Esophagus muscularis mucosa (tissue), 4 donors: ENCODE results near the gene RHOD. TPM values are rescaled to one million over a fixed set of nuclear protein-coding genes. Genes with fewer than 3 reads are reported as not detected.

Experiments used
- DNase-seq: peaks from one replicate; pipeline ENCODE4 v3.0.0-alpha.2; 2017; ENCODE audit errors: extremely low spot score
- H3K27ac ChIP-seq, 4 donors: fragments of 200-600 bp; sonication (generic); replicated peaks in 1 of 4; 1 replicate in 3 of 4; 2 replicates in 1 of 4; pipeline ENCODE4 v1.5.1; 2016 to 2019; ENCODE audit warnings: mild to moderate bottlenecking in 1 of 4
- H3K27me3 ChIP-seq, 4 donors: fragments of 200-600 bp; sonication (generic); one replicate each; pipeline versions ENCODE4 v1.5.1 to v1.6.0; 2016 to 2019
- H3K36me3 ChIP-seq, 4 donors: fragments of 200-600 bp; sonication (generic); one replicate each; pipeline ENCODE4 v1.5.1; 2016 to 2019
- H3K4me1 ChIP-seq, 4 donors: fragments of 200-600 bp; sonication (generic); one replicate each; pipeline ENCODE4 v1.5.1; 2016 to 2019
- H3K4me3 ChIP-seq, 4 donors: fragments of 200-600 bp; sonication (generic); 1 replicate in 2 of 4; 2 replicates in 2 of 4; pipeline ENCODE4 v1.5.1; 2016 to 2019; ENCODE audit warnings: mild to moderate bottlenecking in 4 of 4, moderate library complexity in 1 of 4
- H3K9me3 ChIP-seq, 4 donors: fragments of 200-600 bp; sonication (generic); 1 replicate in 3 of 4; 2 replicates in 1 of 4; pipeline ENCODE4 v1.5.1; 2016 to 2019
- CTCF ChIP-seq, 3 experiments: fragments of 200-600 bp in 2 of 3; fragments of 450-650 bp in 1 of 3; sonication (generic) in 2 of 3; IDR thresholded peaks; one replicate each; pipeline ENCODE4 v1.5.1; 2017 to 2019; ENCODE audit warnings: antibody characterized with exemption in 3 of 3, mild to moderate bottlenecking in 2 of 3, moderate library complexity in 1 of 3
- EP300 ChIP-seq: sonication (generic); formaldehyde crosslinking; IDR thresholded peaks from one replicate; pipeline ENCODE4 v1.6.1; 2017; ENCODE audit warnings: antibody characterized with exemption
- POLR2A ChIP-seq: fragments of 450-650 bp; IDR thresholded peaks from one replicate; pipeline ENCODE4 v1.6.1; 2017; ENCODE audit warnings: antibody characterized with exemption, moderate library complexity, mild to moderate bottlenecking, low read depth
- POLR2AphosphoS5 ChIP-seq, 2 donors: sonication (generic); formaldehyde crosslinking; IDR thresholded peaks; one replicate each; pipeline ENCODE4 v1.6.1; 2017; ENCODE audit warnings: antibody characterized with exemption in 2 of 2
- WGBS: methylation state at CpG from one replicate; pipeline ENCODE4 v1.1.5; 2018; 5-methylcytosine and 5-hydroxymethylcytosine counted together
- intact Hi-C: fragments of 100-400 bp; cut with DNase I; formaldehyde crosslinking; loops from one replicate; pipeline ENCODE4 v1.15.1; 2023
- total RNA-seq, 4 donors: library from RNA; depleted of rRNA; stranded (reverse); fragments of >200 nt; gene quantifications; one replicate each; pipeline versions ENCODE4 v1.1.0 to v1.2.1, GENCODE V29; 2016

Gene RHOD
- total RNA-seq, 4 donors from 2014 or later = 14.4 to 34.7 (median 20.4) TPM

GRCh38 chr11:67022961-67023956 lies 33.4 kb upstream of the RHOD start, which contains the start of gene SYT12:
SYT12 (plus strand) TSS chr11:67023134; CDS start chr11:67030145, 7,011 bp downstream.
- no peaks in the 10 kb centered on the region for H3K9me3 ChIP-seq
- WGBS = 6% methylated on average over 27 of the region's 118 CpGs
- peak within 1 kb of the TSS; percentile 47 to 58 (median 50) for H3K4me3 ChIP-seq
- H3K4me1 ChIP-seq = peaks cover 13 to 20% (median 19%) of the 10 kb centered on the region in 4 donors
- H3K27me3 ChIP-seq = peaks cover 0 to 40% (median 12%) of the 10 kb centered on the region in 4 donors
- H3K36me3 ChIP-seq = no peaks in the 10 kb centered on the region
- no peak for DNase-seq
- H3K27ac ChIP-seq = no peak within 1 kb of the TSS
- intact Hi-C loops = no loop called here
- no peak for TF ChIP-seq EP300

- Histone ChIP-seq H3K4me1 (peaks cover 13 to 20% (median 19%) of the 10 kb centered on the region in 4 donors), H3K36me3 (no peaks in the 10 kb centered on the region), H3K27ac (no peak overlapping the region), H3K27me3 (peaks cover 0 to 40% (median 12%) of the 10 kb centered on the region in 4 donors), H3K4me3 (peak overlapping the region; percentile 47 to 58 (median 50)), H3K9me3 (no peaks in the 10 kb centered on the region)
- no peak for DNase-seq
- 53% methylated on average over 3 of the region's 6 CpGs for WGBS
- TF ChIP-seq POLR2AphosphoS5 (IDR thresholded peaks at IDR 0.05) (no peak), CTCF (IDR thresholded peaks at IDR 0.05) (no peak)
- intact Hi-C loops = no loop called here
Observed at GRCh38 chr11:67023957-67024353, 32.7 kb upstream of the RHOD start.

- Histone ChIP-seq H3K4me1 (peaks cover 13 to 20% (median 19%) of the 10 kb centered on the region in 4 donors), H3K27ac (no peak overlapping the region), H3K36me3 (no peaks in the 10 kb centered on the region), H3K27me3 (peaks cover 0 to 40% (median 12%) of the 10 kb centered on the region in 4 donors), H3K9me3 (no peaks in the 10 kb centered on the region), H3K4me3 (peak overlapping the region in 1 of 4 donors; percentile 52)
- TF ChIP-seq POLR2A = no peak
- no peak for TF ChIP-seq POLR2AphosphoS5 (IDR thresholded peaks at IDR 0.05)
- no peak for TF ChIP-seq EP300
- TF ChIP-seq CTCF (IDR thresholded peaks at IDR 0.05) = no peak
- intact Hi-C loops = no loop called here
- no peak for DNase-seq
- WGBS = 84% methylated on average over 5 of the region's 5 CpGs
Observed at GRCh38 chr11:67024410-67024809, 32.2 kb upstream of the RHOD start.

GRCh38 chr11:67024966-67025365 lies 31.7 kb upstream of the RHOD start:
- WGBS = 100% methylated on average over 1 of the region's 1 CpG
- Histone ChIP-seq H3K36me3 (no peaks in the 10 kb centered on the region), H3K27me3 (peaks cover 0 to 40% (median 12%) of the 10 kb centered on the region in 4 donors), H3K9me3 (no peaks in the 10 kb centered on the region), H3K4me3 (no peak overlapping the region), H3K27ac (no peak overlapping the region), H3K4me1 (peaks cover 13 to 20% (median 19%) of the 10 kb centered on the region in 4 donors)
- TF ChIP-seq CTCF (IDR thresholded peaks at IDR 0.05) = no peak
- TF ChIP-seq EP300 = no peak
- no peak for TF ChIP-seq POLR2A
- no peak for TF ChIP-seq POLR2AphosphoS5 (IDR thresholded peaks at IDR 0.05)
- DNase-seq = no peak
- intact Hi-C loops = no loop called here

- Histone ChIP-seq H3K27ac (no peak overlapping the region), H3K9me3 (no peaks in the 10 kb centered on the region), H3K4me1 (peaks cover 13 to 20% (median 19%) of the 10 kb centered on the region in 4 donors), H3K27me3 (peaks cover 0 to 40% (median 12%) of the 10 kb centered on the region in 4 donors), H3K36me3 (no peaks in the 10 kb centered on the region), H3K4me3 (no peak overlapping the region)
- intact Hi-C loops = no loop called here
- DNase-seq = no peak
- WGBS = 89% methylated on average over 8 of the region's 8 CpGs
- TF ChIP-seq EP300 = no peak
- TF ChIP-seq POLR2AphosphoS5 (IDR thresholded peaks at IDR 0.05) = no peak
Observed at GRCh38 chr11:67025750-67026149, 30.9 kb upstream of the RHOD start.
